HG03439 (cell line): Measurements from ENCODE around the gene SHROOM3.

Experiments used
- ATAC-seq: cut with Tn5 transposase; IDR thresholded peaks from one replicate; pipeline ENCODE4 v1.9.1; 2021; ENCODE audit warnings: mild to moderate bottlenecking, moderate library complexity; ENCODE audit not compliant: unreplicated experiment

Gene SHROOM3

GRCh38 chr4:76563454-76564122, 128.6 kb downstream of the SHROOM3 start:
- no peak for ATAC-seq

- ATAC-seq = no peak
Measured at GRCh38 chr4:76564123-76564915, 129.3 kb downstream of the SHROOM3 start.

GRCh38 chr4:76568262-76568661, 133.2 kb downstream of the SHROOM3 start:
- no peak for ATAC-seq

DNA sequence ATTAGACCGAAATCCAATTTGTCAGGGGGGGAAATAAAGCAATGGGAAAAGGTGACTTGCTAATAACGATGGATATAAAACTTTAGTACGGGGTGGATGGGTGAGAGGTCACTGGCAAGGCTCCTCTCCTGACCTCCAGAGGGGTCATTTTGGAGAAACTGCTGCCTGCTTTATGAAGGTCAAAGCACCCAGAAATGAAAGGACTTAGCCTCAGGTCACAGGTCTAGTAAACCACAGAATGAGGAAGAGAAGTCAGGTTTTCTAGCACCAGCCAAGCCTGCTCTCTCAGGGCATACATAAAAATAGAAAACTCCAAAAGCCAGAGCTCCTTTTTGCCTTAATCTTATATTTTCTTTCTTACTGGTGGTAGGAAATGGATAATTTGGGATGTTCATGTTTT, 134.2 kb downstream of the SHROOM3 start:
- ATAC-seq = no peak

DNA sequence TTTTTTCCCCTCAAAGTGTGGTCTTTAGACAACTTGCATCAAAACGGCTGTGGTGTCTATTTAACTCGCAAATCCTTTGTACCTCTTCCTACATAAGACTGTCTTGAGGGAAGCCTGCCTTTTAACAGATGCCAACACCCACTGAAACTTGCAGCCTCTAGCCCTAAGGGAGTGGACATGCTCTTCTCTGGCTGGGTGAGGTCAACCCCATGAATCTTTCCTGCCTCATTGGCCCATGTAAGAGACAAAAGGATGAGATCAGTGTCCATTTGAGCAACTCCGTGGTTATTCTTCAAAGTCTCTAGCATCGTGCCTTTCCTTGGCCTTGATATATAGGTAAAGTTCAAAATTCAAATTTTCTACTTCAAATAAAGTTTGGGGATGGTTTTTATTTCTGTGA, 134.7 kb downstream of the SHROOM3 start:
- ATAC-seq = no peak

- ATAC-seq = no peak
Measured at GRCh38 chr4:76570141-76570973, 135.3 kb downstream of the SHROOM3 start.

- ATAC-seq = no peak
Measured at GRCh38 chr4:76571274-76571673, 136.2 kb downstream of the SHROOM3 start.

- no peak for ATAC-seq
Measured at GRCh38 chr4:76572224-76572623, 137.2 kb downstream of the SHROOM3 start.

DNA sequence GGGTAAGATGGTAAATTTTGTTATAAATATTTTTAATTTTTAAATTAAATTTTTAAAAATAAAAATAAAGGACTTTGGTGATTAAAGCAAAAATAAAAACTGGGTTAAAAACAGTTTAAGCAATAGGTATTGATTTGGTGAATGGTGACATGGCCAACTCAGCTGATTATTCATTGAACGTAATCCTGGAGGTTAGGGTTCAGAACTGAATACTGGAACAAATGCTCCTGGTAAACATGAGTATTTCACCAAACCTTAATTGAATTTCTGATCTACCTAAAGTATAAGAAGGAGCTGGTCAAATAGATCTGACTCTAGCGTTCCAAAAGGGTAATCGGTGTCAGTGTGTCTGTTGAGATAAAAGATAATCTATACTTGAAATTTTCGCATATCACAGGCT, 141.8 kb downstream of the SHROOM3 start:
- ATAC-seq = no peak

DNA sequence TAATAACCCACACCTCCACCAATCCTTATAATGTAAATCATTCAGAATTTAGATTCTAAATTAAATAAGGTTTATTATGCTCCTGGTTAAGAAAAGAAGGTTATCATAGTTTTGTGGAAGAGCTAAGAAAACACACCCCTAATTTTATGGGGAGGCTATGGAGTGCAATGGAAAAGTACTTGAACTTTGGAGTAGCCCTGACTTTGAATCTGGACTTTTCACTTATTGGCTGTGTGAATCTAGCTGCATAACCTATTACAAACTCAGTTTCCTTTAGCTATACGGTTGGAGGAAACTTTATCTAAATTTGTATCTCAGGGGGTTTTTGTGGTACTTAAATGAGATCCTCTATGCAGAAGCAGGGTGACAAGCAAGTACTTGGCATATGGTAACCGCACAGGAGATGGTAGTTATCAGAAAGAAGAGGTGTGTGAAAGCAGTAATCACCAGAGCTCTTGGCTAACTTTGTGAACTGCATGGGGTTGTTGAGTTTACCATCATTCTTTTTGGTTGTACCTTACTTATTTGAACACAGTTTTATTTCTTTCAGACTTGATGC, 143.1 kb downstream of the SHROOM3 start:
- no peak for ATAC-seq

DNA sequence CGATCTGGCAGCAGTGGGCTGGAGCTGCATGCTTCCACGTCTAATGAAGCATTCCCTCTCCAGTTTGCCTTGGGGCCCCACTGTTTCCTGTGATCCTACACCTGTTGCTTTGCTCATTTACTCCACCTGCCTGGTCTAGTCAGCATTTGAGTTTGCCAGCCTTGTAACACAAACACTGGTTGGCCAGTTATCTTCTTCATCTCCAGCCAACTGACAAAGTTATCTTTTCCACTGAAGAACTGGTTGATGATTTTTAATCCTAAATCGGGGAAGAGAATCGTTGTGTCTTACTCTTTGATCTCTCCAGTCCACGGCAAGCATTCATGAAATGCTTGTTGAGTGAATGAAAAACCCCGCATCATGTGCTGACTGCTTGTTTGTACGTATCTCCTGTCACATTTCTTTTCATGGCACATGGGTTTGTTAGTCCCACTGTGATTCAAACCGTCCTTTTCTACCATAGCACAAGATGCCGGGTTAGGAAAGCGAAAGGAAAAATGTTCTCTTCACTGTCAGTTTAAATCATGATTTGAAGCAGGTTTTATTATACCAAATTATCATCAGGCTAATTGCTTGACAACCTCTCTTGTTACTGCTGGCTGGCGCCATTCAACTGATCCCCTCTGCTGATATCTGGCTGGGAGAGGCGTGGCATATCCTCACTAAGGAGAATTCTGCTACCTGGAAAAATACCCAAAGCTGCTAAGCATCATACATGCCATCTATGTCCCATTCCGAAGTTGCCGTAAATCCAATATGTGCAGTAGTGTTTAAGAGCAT, 144.8 kb downstream of the SHROOM3 start:
- no peak for ATAC-seq

GRCh38 chr4:76581077-76581962, 146.3 kb downstream of the SHROOM3 start:
- no peak for ATAC-seq

- no peak for ATAC-seq
Measured at GRCh38 chr4:76582074-76582816, 147.2 kb downstream of the SHROOM3 start.

- no peak for ATAC-seq
Measured at GRCh38 chr4:76582817-76583087, 147.7 kb downstream of the SHROOM3 start.

DNA sequence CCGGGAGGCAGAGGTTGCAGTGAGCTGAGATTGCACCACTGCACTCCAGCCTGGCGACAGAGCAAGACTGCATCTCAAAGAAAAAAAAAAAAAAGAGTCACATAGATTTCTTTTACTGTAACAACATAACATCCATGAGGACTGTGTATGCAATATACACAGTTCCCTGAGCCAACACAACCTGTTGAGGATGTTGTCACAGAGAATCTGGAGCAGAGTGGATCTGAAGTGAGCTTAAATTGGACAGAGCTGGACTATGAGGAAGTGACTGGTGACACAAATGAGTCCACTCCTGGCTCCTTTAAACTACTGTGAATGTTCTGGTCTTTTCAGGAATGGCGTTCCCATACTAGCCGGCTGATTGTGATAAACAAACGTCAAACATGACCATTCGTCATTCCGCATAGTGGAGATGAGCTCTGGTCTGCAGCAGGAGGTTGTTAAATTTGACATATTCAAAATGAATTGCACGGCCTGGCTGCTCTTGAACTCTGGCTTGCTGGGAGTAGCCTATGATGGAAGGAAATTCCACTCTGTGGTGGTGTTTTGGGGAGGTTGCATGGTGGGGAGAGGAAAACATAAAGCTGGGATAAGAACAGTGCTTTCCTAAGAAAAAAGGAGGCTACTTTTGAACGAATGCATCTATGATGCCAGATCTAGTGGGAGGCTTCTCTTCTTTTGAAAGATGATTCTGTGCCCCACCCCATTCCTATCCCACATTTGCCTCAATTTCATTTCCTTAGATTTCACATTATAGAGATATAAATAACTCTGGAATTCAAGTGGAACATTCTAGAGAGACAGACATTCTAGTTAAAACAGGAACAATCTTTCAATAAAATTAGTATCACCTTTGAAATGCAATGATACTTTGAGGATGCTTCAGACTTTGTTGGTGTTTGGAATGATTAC, 149.5 kb downstream of the SHROOM3 start:
- no peak for ATAC-seq

GRCh38 chr4:76585272-76585671, 150.2 kb downstream of the SHROOM3 start:
- ATAC-seq = no peak

DNA sequence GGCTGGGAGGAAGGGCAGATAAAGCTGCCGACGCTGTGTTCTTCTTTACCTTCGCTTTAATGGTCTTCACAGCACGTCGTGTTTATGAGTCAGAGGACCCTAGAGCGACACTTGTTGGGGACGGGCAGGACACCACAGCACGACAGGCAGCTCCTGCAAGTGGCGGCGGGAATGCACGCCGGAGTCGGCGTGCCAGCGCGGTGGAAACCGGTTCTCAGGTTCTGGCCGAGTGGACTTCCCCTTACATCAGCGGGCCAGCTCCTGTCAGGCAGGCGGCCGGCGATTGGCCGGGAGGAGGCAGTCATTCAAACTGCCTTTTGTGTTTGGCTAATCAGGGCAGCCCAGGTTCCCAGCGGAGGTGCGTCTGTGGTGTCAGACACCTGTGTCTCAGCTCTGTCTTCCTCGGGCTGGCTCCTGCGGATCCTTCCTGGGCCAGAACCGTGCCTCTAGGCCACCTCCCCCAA, 150.9 kb downstream of the SHROOM3 start:
- ATAC-seq = no peak

- no peak for ATAC-seq
Measured at GRCh38 chr4:76588274-76588673, 153.2 kb downstream of the SHROOM3 start.
